ENCODE results near the gene IQCH.
"Not testable (repeated sequence)": the region's sequence is repeated elsewhere in the genome, so short reads cannot be mapped to it uniquely, and the experiment has no call there.

The IQCH gene

GRCh38 chr15:67254238-67255175, at the start of gene IQCH, which contains the start of gene AAGAB:
Gene IQCH, plus strand, starts transcription at chr15:67254786. Its CDS starts 111 bp downstream, at chr15:67254897.
Gene AAGAB, minus strand, starts transcription at chr15:67254661. Its CDS starts 30 bp downstream, at chr15:67254631.
- ATAC-seq = peak; percentile 95 to 99

DNA sequence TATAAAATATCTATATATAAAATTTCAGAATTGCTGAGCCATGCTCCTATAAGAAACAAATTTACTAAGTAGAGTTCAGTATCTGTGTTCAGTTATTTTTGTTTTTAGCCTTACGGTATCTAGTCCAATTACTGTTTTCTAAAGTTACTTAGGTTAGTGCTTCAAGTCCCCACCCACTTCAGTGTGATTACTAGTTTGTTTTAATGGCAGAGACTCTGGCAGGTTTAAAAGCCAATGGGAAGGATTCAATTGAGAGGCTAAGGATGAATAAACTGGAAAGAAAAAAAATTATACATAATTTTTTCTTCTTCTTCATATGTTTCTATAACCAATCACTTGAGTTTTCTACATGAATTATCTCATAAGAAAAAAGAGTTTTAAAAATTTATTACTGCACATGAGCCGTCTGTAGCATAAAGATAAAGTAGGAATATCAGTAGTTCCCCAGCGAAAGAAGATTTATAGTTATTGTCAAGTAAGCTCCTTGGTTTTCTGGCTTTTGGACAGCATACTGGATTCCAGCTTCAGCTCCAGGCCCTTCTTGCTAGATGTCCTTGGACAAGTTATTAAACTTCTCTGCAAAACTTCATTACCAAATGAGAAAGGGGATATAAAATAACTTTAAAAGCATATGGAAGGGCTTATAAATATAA, 46.9 kb upstream of the IQCH start:
- ATAC-seq = no peak

GRCh38 chr15:67208396-67208795, 46.2 kb upstream of the IQCH start:
- no peak for ATAC-seq

GRCh38 chr15:67210555-67211168, 43.9 kb upstream of the IQCH start:
- ATAC-seq = no peak

- ATAC-seq = no peak
Observed at GRCh38 chr15:67212684-67213367, 41.8 kb upstream of the IQCH start.

DNA sequence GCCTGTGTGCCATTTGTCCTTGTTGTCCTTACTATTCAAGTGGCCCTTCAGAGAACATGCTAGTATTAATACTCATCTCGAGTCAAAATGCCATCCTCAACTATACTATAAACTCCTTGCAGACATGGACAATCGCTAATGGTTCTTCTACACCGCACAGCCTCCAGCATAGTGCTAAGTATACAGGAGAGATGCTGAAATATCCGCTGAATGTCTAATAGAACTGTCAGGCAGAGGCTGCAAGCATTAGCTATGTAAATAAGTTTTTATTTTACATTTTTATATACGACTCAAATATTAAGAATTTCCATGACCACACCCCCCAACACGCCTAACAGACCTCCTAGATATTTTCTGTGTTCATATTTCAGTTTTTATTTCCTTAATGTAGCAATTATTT, 39.5 kb upstream of the IQCH start:
- ATAC-seq = no peak

- no peak for ATAC-seq
Observed at GRCh38 chr15:67216859-67217258, 37.7 kb upstream of the IQCH start.

DNA sequence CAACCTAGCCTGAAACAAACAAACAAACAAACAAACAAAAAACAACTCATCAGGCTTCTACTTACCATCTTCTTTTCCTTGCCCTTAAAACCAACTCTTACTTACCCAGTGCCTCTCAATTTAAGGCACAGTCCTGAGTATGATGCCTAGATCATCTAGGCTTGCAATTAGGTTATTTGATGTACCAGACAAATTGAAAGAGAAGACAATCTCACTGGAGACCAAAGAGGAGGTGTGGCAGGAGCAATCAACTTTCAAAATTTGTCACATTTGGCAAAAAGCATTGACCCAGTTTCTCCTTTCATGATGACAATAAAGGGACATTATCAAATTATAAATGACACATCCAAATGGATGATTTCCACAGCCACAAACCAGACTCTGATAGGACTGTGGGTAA, 36.2 kb upstream of the IQCH start:
- no peak for ATAC-seq

GRCh38 chr15:67219288-67219687, 35.3 kb upstream of the IQCH start:
- ATAC-seq = no peak

DNA sequence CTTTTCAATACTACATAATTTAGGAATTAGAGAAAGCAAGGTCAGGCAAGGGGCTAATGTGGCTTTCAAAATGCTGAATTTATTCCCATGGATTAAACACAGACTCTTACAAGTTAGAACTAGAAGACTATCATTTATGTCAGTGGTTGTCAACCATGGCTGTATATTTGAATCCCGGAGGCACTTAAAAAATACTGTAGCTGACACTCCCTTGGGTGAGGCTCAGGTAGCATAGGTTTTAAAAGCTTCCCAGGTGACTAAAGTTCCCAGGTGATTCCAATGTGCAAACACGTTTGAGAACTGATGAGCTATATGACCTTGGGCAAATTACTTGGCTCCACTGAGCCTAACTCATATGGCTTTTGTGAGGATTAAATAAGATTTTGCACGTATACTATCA, 29.7 kb upstream of the IQCH start:
- ATAC-seq = no peak

GRCh38 chr15:67225336-67225735, 29.2 kb upstream of the IQCH start:
- ATAC-seq = no peak

DNA sequence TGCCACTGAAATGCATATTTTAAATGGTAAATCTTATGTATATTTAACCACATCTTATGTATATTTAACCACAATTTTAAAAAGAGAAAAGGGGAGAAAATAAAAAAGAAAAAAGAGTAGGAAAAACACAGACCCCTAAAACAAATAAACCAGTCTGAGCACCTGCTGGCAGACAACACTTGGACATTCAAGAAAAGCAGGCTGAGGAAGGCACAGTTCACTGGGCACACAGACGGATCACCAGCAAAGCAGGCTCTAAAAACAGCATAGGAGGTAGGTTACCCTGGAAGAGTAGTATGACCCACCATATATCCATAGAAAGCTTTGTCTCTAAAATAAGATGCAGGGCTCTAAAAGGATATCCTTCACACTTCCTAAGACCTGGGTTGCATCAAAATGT, 27.2 kb upstream of the IQCH start:
- no peak for ATAC-seq

DNA sequence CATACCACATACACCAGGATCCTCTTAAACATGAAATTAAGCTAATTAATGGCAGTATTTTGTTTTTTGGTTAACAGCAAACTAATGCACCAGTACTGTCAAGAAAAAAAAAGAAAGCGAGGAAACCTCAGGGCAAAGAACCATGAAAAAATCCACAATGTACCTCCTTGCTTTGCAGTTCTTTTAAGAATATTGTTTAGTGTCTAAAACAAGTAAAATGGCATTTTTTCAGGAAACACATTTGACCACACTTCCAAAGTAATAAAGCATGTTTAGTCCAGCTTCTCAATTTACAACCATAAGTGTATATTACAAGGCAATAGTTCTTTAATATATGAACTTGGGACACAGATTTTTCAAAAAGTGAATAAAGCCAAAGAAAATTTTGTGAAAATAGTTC, 26.7 kb upstream of the IQCH start:
- ATAC-seq = no peak

DNA sequence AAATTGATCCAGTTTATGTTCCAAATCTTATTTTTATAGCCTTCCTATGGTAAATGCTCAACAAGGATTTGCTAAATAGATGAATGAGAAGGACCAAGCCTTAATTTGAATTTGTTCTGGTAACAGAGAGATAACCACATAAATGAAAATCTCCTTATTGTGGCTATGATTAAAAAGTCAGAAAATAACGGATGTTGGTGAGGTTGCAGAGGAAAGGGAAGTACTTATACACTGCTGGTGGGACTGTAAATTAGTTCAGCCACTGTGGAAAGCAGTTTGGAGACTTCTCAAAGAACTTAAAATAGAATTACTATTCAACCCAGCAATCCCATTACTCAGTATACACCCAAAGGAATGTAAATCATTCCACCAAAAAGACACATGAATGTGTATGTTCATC, 26.3 kb upstream of the IQCH start:
- no peak for ATAC-seq

- ATAC-seq = no peak
Observed at GRCh38 chr15:67230504-67230903, 24.1 kb upstream of the IQCH start.

DNA sequence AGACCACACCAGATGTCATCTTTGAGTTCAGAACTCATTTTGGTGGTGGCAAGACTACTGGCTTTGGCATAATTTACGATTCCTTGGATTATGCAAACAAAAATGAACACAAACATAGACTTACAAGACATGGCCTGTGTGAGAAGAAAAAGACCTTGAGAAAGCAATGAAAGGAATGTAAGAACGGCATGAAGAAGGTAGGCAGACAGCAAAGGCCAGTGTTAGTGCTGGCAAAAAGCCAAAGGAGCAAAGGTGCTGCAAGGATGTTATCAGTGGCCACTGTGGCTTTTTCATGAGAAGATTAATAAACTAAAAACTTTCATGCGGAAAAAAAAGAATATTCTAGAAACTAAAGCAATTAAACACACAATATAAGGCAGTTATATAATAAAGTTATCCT, 22.0 kb upstream of the IQCH start:
- no peak for ATAC-seq

DNA sequence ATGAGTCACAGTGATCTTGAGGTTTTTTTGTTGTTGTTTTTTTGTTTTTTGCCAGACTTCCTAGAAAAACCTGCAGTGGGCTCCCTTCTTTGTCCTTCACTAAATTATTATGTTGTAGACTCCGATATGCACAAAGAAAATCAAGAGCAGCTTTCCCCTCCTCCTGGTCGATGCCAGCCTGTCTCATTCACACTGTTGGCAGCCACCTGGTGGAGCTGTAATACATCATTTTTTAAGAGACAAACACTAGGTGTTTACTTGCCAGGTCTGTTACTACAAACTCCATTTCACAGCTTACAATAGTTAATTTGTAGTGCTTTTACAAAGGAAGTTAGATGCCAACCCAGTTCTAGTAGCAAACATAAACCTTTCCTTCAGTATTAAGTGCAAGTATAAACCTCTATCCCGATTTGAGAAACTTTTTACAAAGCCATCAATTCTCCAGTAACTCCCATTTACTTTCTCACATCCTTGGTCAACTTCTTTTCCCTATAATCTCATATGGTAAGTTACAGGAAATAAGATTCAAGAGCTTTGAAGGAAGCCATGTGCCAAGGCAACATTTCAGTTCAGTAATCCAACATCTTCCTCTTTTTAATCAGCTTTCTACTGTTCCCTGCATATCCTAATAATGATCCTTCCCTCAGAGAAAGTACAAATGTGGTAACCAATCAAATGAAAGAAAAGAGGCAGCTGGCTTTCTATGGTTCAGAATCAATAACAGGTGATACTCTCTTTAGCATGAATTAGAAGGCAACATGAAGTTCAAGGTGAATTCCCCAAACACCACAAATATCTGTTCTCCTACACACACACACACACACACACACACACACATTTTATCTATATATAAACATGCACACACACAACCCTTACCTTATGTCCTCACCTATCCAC, 14.1 kb upstream of the IQCH start:
- peak; percentile 7 to 10 for ATAC-seq

GRCh38 chr15:67241132-67241855, 13.3 kb upstream of the IQCH start:
- ATAC-seq = peak; percentile 87 to 89

DNA sequence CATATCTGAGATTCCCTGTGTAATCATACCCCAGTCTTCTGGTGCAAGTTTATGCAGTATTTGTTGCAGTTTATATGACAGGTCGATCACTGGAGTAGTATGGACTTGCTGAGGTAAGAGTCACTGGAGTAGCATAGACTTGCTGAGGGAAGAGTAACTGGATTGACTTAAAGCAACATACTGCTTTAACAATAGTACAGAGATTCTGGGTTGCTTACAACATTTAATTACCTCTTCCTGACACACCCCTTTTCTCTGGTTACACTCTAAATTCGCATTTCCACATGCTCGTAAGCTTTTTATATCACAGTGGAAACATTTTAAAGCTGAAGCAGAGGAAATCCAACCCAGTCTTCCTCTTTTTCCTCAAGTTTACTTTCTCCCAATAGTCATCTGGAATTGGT, 11.9 kb upstream of the IQCH start:
- no peak for ATAC-seq

- ATAC-seq = no peak
Observed at GRCh38 chr15:67244971-67245478, 9.6 kb upstream of the IQCH start.

DNA sequence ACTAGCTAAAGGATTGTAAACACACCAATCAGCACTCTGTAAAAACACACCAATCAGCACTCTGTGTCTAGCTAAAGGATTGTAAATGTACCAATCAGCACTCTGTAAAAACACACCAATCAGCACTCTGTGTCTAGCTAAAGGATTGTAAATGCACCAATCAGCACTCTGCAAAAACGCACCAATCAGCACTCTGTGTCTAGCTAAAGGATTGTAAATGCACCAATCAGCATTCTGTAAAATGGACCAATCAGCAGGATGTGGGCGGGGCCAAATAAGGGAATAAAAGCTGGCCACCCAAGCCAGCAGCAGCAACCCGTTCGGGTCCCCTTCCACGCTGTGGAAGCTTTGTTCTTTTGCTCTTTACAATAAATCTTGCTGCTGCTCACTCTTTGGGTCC, 8.0 kb upstream of the IQCH start:
- not testable (repeated sequence) for ATAC-seq
